Ammon's horn (tissue), 1 donor: ENCODE measurements around the gene SAMD4B.
"Not testable (repeated sequence)": the region's sequence is repeated elsewhere in the genome, so short reads cannot be mapped to it uniquely, and the experiment has no call there.

Source experiments
- DNase-seq: peaks from one replicate; pipeline ENCODE4 v3.0.0-alpha.2; 2016; ENCODE audit warnings: low spot score

The SAMD4B gene

GRCh38 chr19:39334444-39334976, 7.7 kb upstream of the SAMD4B start:
- no peak for DNase-seq

GRCh38 chr19:39335168-39335548, 7.1 kb upstream of the SAMD4B start:
- DNase-seq: no peak

DNA sequence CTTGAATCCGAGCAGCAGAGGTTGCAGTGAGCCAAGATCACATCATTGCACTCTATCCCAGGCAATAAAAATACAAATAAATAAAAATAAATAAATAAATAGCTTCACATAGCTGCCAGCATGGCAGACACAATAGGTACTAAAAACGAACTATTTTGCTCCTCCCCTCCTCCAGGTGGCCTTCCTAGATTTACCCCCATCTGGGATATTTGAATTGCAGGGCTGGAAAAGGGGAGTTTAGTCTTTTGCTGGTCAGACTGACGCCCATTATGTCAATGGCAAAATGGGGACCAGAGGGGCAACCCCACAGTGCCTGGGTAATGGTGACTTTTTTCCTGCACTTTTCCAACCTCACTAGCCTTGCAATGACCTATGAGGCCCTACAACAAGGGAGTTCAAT, 5.7 kb upstream of the SAMD4B start:
- no peak for DNase-seq

DNA sequence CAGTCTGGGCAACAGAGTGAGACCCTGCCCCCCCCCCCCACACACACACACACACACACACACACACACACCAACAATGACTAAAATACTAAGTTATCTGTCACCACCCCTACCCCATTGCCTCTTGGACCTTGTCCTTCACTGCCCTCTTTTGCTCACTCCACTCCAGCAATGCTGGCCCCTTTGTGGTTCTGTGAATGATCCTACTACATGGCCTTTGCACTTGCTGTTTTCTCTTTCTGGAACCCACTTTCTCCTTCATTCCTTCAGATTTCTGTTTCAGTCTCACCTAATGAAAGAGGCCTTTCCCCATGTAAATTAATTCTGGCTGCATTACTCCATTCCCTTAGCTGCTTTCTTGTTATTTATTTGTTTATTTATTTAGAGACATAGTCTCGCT, 2.5 kb upstream of the SAMD4B start:
- DNase-seq: no peak

DNA sequence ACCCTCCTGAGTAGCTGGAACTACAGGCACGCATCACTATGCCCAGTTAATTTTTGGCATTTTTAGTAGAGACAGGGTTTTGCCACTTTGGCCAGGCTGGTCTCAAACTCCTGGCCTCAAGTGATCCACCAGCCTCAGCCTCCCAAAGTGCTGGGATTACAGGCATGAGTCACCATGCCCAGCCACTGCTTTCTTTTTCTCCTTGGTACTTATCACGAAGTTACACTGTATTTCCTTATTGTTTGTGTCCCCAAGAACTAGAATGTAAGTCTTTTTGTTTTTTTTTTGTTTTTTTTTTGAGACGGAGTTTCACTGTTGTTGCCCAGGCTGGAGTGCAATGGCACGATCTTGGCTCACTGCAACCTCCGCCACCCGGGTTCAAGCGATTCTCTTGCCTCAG, 2.1 kb upstream of the SAMD4B start:
- DNase-seq: not testable (repeated sequence)

DNA sequence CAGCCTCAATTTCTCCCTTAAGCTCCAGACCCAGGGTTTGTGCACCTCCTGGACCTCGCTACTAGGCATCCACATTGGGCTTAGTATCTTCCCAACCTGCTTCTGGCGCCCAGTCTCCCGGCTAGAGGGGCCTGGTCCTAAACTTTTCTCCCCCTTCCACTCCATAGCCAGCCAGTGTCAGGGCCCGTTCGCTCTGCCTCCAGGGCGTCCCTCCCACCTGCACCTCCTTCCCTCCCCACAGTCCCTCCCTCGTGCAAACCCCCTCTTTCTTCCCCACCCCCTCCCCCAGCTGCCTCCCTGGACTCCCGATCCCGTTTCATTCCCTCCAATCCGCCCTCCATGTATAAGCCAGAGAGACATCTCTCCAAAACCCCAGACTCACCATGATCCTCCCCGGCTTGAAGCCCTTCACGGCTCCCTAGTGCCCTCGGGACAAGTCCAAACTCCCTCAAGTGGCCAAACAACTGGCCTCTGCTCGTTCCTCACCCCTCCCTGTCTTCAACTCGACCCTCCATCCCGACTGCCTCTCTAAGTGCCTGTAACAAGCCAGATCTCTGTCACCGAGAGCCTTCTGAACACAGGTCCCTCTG, 997 bp upstream of the SAMD4B start:
- no peak for DNase-seq

DNA sequence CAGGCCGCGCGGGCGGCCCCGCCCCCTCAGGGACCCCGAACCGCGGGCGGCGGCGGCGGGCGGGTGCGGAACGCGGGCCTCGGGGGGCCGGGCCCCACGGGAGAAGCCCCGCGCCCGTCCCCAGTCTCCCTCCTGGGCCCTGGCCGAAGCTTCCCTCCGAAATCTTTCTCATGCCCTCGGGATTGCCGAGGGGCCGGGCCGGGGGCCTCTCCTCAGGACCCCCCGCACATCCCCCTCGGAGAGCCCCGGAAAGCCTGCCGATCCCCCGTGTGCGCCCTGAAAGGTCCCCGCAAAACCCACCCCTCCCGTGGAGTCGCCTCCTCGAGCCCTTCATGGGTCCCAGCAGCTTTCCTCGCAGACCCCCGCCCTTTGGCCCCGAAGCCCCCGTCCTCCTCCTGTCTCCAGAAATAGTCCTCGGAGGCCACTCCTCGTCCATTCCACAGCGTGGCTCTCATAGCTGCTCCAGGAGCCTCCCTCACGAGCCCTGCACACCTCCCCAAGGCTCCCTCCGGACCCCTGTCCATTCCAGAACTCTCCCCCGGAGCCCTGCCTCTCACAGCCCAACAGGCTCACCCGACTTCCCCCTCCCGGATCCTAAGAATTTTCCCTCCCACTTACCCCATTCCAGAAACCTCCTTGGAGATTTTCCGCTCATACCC, 555 bp downstream of the SAMD4B start:
- DNase-seq: no peak

GRCh38 chr19:39345956-39346355, 3.7 kb downstream of the SAMD4B start:
- DNase-seq: no peak

GRCh38 chr19:39347332-39348164, 5.3 kb downstream of the SAMD4B start:
- DNase-seq: no peak

DNA sequence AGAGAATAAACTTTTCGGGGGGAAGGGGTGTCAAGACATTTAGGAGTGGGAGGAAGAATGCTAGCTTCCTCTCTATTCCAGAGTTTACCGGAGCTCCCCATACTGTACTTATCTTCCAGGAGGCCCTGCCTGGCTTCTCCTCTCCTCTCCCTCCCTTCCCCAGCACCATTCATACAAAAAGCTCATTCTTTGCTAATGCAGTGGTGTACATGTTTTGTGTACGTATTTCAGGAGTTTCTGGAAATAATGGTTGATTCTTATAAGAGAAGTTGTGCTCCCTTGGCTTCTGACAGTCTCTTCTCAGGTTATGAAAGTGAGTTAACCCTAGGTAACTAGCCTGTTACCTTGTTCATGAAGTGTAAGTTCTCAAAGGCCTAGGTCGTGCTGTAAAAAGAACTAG, 7.1 kb downstream of the SAMD4B start:
- no peak for DNase-seq

GRCh38 chr19:39350156-39350555, 7.9 kb downstream of the SAMD4B start:
- no peak for DNase-seq

GRCh38 chr19:39351537-39352064, 9.4 kb downstream of the SAMD4B start:
- DNase-seq: peak; percentile 47

DNA sequence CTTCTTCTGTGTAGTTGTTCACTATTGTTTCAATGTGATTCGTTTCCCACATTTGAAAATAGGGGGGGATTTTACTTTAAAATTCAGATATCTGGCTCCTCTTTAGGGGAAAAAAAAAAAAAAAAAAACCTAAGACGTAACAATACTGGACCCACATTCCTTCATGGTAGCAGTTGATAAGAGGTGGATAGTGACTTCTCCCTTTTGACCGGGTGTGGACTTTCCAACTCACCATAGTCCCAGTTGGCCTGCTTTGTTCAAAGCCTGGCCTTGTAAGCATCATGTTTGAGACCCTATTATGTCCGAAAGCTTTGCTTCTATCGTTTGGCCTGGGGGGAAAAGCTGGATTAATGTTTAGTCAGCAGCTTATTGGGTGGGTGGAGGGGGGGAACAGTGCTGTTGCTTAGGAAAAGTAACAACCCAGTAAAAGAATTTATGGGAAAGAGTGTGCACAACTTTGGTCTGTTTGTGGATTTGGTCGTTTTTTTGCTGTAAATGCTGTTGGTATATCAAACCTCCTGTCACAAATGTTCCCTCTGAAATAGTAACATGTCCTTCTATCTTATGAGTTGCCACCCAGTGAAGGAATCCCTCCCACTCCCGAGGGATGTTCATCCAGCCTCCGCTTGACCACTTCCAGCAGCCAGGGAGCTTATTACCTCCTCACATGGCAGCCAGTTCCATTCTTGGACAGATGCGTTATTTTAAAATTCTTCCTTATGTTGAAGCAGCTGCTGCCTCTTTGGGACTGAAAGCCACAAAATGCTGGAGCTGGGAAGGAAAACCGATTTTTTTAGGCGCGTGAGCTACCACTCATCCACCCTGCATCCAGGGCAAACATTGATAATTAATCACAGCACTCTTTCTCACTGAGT, 10.4 kb downstream of the SAMD4B start:
- no peak for DNase-seq

DNA sequence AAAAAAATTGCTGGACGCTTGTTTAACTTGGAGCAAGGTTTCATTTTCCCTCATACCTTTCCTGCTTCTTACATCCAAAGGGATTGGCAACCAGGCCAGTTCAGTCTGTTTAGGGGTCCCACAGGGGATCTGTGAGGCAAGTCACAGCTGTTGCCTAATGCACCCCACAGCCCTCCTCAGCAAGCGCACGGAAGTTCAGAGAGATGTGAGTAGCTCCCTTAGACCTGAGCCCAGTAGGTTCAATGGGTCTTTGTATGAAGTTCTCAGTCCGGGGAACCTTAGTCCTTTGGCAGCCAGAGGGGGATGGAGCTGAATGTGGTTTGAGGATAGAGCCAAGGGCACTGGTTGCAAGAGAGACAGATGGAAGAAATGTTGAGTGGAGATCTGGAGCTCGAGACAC, 13.0 kb downstream of the SAMD4B start:
- peak; percentile 79 for DNase-seq

- DNase-seq: no peak
Observed at GRCh38 chr19:39356073-39356472, 13.9 kb downstream of the SAMD4B start.

GRCh38 chr19:39356647-39357046, 14.4 kb downstream of the SAMD4B start:
- no peak for DNase-seq

DNA sequence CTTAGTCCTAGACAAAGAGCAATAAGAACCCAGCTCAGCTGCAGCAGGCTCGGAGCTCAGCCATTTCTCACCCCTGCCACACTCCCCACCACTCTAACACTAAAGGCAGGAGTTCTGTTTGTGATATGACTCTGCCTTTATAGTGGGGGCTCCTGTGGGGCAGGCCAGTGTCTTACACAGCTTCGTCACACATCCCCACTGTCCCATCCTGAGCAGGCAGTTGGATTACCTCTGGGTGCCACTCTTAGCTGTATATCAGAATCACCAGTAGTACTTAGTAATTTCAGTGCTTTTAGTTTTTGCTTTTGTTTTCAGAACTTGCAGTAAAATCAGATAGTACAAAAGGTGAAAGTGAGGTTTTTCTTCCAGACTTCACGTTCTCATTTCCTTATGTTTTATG, 16.8 kb downstream of the SAMD4B start:
- DNase-seq: no peak

DNA sequence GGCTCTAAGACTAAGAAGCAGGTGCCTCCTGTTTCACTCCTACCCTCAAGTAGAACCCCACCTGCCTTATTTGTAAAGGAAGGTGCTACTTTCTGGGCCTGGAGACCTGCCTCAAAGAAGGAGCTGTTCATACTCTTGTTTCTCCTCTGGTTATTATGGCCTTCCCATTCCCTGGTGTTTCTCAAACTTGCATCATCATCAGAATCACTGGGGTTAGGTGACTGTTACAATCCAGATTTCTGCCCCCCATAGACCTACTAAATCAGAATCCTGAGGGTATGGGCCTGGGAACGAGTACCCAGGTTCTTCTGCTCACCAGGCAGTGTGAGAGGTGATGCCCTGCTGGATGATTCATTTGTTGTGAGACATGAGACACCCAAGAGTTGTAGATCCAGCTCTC, 18.4 kb downstream of the SAMD4B start:
- DNase-seq: no peak

DNA sequence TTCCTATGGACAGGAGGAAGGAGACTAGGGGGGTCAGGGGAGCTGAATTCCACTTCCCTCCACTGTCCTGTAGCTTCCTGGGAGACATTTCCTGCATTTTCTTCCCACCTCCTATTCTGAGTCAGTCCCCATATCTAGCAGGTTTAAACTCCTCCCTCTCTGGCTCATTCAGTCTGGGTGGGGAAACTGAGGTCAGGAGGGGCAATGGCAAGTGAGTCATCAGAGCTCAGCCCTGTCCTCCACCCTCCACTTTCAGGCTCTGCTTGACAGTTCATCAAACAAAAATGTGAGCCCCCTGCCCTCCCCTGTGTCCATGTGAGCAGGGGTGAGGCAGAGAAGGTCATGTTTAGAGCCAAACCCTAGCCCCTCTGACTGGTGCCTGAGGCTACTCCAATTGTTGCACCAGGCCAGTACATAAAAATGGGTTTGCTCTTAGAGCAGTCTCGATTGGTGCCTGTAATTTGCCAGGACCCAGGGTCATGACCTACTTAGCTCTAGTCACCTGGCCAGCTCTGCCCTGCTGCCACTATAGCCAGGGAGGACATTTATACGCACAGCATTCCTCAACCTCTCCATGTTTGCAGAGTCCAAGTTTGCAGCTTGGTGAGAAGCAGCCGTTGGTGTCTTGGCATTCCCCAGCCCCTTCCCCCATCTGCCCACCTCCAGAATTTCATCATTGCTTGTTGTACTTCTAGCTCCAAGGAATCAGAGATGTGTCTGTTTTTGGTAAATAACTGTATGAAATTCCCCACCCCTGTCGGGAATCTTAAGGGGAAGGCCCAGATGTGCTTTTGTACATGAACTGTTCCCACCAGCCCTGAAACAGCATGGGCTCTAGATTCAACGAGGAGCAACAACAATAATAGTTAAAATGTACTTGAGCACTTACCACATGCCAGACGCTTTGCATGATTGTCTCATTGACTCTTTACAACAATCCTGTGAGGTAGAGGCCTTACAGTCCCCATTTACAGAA, 20.7 kb downstream of the SAMD4B start:
- no peak for DNase-seq

DNA sequence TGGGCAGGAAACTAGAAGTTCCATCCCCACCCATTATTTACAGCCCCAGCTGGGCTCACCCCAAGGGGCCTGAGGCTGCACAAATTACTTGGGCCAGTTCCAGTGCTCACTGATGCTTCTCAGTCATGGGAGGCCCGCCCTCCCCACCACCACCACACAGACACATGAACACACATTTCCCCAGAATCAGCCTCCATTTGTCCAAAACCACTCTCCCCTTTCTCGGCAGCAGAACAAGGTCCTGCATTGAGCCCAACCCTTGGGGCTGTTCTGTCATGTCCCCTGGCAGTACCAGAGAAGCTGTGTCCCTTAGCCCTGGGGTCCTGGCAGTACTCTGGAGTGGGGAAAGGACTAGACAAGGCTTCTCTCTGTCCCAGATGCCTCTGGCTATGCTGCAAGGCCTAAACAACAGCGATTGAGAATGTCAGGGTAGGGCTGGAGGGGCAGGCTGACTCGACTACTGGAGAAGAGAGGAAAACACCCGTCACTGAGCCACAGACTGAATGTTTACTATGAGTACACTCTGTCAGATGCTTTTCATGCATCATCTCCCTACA, 21.8 kb downstream of the SAMD4B start:
- DNase-seq: peak; percentile 95
